ENCODE measurements around the gene PPP5C.

- TF ChIP-seq CTCF (IDR thresholded peaks at IDR 0.05) (no peak), ZFX (IDR thresholded peaks at IDR 0.05; ENCODE audit: borderline replicate concordance) (no peak)
Observed at GRCh38 chr19:46380690-46381089, 33.8 kb downstream of the PPP5C start.
